Stimulated activated CD4-positive, alpha-beta T cell treated with anti-CD3 and anti-CD28 coated beads, Interleukin-4, amount 100 ng/mL, for 24 hours (primary cell): ENCODE measurements around the gene TANK.
"Not testable (repeated sequence)": the region's sequence is repeated elsewhere in the genome, so short reads cannot be mapped to it uniquely, and the experiment has no call there.

ENCODE experiments used
- DNase-seq: peaks from one replicate; pipeline ENCODE4 v3.0.0-alpha.2; 2020

The TANK gene

DNA sequence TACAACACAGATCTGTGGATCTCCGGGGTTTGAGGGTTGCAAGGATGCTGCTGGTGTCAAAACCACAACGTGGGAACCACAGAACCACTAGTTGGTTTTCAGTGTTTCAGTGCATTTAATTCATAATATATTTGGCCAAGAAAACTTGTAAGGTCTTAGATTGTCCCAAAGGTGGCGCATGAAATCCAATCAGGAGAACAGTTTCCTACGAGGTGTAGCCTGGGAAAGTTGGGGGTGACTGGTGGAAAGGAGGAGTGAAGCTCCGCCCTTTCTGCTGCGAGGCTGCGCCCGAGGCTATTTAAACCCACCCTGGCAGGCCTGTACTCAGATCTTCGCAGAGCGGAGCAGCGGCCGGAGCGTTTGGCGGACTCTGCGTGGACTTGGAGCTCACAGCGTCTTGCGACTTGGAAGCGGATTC is 120.7 kb downstream of the TANK start:
- peak; percentile 38 for DNase-seq

DNA sequence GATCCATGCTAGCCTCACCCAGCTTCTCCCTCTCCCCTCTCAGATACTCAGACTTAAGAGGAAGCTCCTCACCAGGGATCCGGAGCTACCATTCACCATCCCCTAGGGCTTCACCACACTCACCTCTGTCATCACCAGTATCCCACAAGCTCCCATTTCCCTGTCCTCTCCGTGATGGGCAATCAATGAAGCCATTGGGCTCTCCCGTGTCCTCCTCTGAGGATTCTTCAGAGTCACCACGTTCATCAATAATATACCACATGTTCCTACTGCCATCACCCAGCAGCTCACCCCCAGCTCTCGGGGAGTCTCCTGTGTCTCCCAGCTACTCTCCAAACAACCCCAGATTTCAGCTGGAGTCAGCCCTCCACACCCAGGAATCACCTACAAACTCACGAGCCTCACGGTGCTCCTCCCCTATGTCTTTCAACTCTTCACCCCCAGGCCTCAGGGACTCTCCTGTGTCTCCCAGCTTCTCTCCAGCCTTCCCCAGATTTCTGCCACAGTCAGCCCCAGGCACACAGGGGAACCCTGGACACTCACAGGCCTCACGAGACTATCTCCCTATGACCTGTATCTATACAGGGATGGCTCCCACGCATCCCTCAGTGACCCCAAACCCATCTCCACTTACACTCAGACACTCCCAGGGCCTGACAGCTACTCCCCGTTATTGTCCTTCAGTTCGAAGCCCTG is 121.5 kb downstream of the TANK start:
- DNase-seq, result not testable (repeated sequence)

DNA sequence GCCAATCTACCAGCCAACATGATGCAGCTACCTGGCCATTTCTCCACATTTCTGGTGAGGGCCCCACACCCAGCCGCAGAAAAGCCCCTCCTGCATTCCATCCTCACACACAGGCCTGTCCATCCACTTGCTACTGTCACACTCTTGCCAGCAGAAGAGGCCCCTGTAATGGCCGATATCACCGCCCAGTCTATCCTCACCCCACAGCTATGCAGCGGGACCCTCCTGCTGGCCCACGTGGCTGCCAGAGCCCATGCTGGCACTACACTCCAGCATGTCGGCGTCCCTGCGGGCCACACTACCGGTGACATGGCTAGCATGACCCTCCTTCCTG is 122.0 kb downstream of the TANK start:
- not testable (repeated sequence) for DNase-seq

DNA sequence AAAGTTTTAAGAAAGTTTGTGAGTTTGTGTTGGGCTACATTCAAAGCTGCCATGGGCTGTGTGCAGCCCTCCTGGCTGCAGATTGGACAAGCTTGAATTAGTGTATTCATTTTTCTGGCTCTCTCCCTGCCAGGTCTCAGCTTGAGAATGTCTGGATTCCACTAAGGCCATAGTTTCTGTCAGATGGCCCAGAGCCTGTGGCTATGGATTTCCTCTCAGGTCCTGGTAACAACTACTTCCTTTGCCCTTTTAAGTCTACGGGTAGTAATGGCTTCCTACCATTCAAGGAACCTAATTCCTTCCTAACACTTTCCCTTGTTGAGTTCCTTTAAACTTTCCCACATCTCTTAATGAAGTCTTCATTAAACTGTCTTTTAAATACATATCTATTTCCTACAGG is 123.7 kb downstream of the TANK start:
- no peak for DNase-seq
